CD14-positive monocyte (primary cell): ENCODE data around the gene DCAF17. TPM values are rescaled to one million over a fixed set of nuclear protein-coding genes. Genes with fewer than 3 reads are reported as not detected.
A peak's percentile ranks its signal among the peaks of the same experiment; 100 is the strongest.

Experiments
- DNase-seq, 3 donors: peaks; one replicate each; pipeline ENCODE4 v3.0.0-alpha.2; 2011 to 2022
- H2AFZ ChIP-seq: 2 replicates; pipeline ENCODE4 v1.6.0; 2012; ENCODE audit warnings: mild to moderate bottlenecking, low read depth, low read length, inconsistent platforms; ENCODE audit not compliant: insufficient read depth, poor library complexity, severe bottlenecking
- H3K27ac ChIP-seq, 2 donors: 1 replicate in 1 of 2; 2 replicates in 1 of 2; pipeline ENCODE4 v1.5.1; 2012 to 2013; ENCODE audit warnings: low read length in 2 of 2, control low read depth in 1 of 2, inconsistent platforms in 1 of 2, low read depth in 1 of 2, mild to moderate bottlenecking in 1 of 2
- H3K27me3 ChIP-seq, 2 donors: one replicate each; pipeline versions ENCODE4 v1.6.0 to v1.6.1; 2011 to 2013; ENCODE audit warnings: low read length in 2 of 2; ENCODE audit not compliant: control insufficient read depth in 2 of 2, insufficient read depth in 2 of 2
- H3K36me3 ChIP-seq, 2 donors: replicated peaks in 1 of 2; 1 replicate in 1 of 2; 2 replicates in 1 of 2; pipeline versions ENCODE4 v1.5.1 to v1.6.1; 2012 to 2013; ENCODE audit warnings: low read length in 2 of 2, control low read depth in 1 of 2, inconsistent platforms in 1 of 2, mild to moderate bottlenecking in 1 of 2; ENCODE audit not compliant: insufficient read depth in 2 of 2, control insufficient read depth in 1 of 2
- H3K4me1 ChIP-seq, 2 donors: 1 replicate in 1 of 2; 2 replicates in 1 of 2; pipeline versions ENCODE4 v1.5.1 to v1.6.1; 2012 to 2013; ENCODE audit warnings: low read length in 2 of 2, control low read depth in 1 of 2, inconsistent platforms in 1 of 2, mild to moderate bottlenecking in 1 of 2, moderate library complexity in 1 of 2; ENCODE audit not compliant: insufficient read depth in 2 of 2, control insufficient read depth in 1 of 2
- H3K4me2 ChIP-seq: replicated peaks from 2 replicates; pipeline ENCODE3; 2012; ENCODE audit warnings: low read length, moderate library complexity, mild to moderate bottlenecking; ENCODE audit not compliant: poor library complexity, severe bottlenecking; ENCODE audit errors: extremely low read depth
- H3K4me3 ChIP-seq, 3 experiments: fragments of 200-600 bp in 1 of 3; sonication (generic) in 1 of 3; replicated peaks in 1 of 3; 1 replicate in 2 of 3; 2 replicates in 1 of 3; pipeline ENCODE4 v1.5.1; 2011 to 2013; ENCODE audit warnings: low read length in 3 of 3, mild to moderate bottlenecking in 3 of 3, control low read depth in 2 of 3, low read depth in 2 of 3, inconsistent platforms in 1 of 3, moderate library complexity in 1 of 3
- H3K79me2 ChIP-seq: 2 replicates; pipeline ENCODE4 v1.6.0; 2012; ENCODE audit warnings: mild to moderate bottlenecking, control low read depth, inconsistent platforms, low read length, moderate library complexity; ENCODE audit not compliant: insufficient read depth
- H3K9ac ChIP-seq: 2 replicates; pipeline ENCODE4 v1.6.0; 2017; ENCODE audit warnings: low read length, mild to moderate bottlenecking; ENCODE audit not compliant: insufficient read depth, poor library complexity, severe bottlenecking
- H3K9me3 ChIP-seq, 2 donors: replicated peaks in 1 of 2; 1 replicate in 1 of 2; 2 replicates in 1 of 2; pipeline versions ENCODE4 v1.5.1 to v1.6.1; 2012 to 2013; ENCODE audit warnings: low read length in 2 of 2, control low read depth in 1 of 2; ENCODE audit not compliant: control insufficient read depth in 1 of 2, insufficient read depth in 1 of 2
- H4K20me1 ChIP-seq: 2 replicates; pipeline ENCODE4 v1.6.0; 2012; ENCODE audit warnings: mild to moderate bottlenecking, low read length, control low read depth, moderate library complexity; ENCODE audit not compliant: insufficient read depth
- H3K27ac Mint-ChIP-seq, 7 donors: one replicate each; pipeline ENCODE4 v1.8.0; 2020; ENCODE audit warnings: mild to moderate bottlenecking in 7 of 7, mixed read lengths in 7 of 7, moderate library complexity in 6 of 7, inconsistent platforms in 2 of 7
- H3K27me3 Mint-ChIP-seq, 3 donors: one replicate each; pipeline ENCODE4 v1.8.0; 2021 to 2022; ENCODE audit warnings: low read depth in 3 of 3, mild to moderate bottlenecking in 3 of 3, mixed read lengths in 3 of 3, moderate library complexity in 3 of 3, inconsistent platforms in 1 of 3
- H3K36me3 Mint-ChIP-seq, 2 donors: one replicate each; pipeline ENCODE4 v1.8.0; 2020; ENCODE audit warnings: mixed read lengths in 2 of 2, inconsistent platforms in 1 of 2, mild to moderate bottlenecking in 1 of 2
- H3K4me1 Mint-ChIP-seq: one replicate; pipeline ENCODE4 v1.8.0; 2020; ENCODE audit warnings: mild to moderate bottlenecking, mixed read lengths
- H3K4me3 Mint-ChIP-seq, 2 donors: one replicate each; pipeline ENCODE4 v1.8.0; 2020; ENCODE audit warnings: mild to moderate bottlenecking in 2 of 2, mixed read lengths in 2 of 2, moderate library complexity in 1 of 2
- H3K9me3 Mint-ChIP-seq, 7 donors: one replicate each; pipeline ENCODE4 v1.8.0; 2020 to 2022; ENCODE audit warnings: mixed read lengths in 7 of 7, mild to moderate bottlenecking in 6 of 7, moderate library complexity in 6 of 7, inconsistent platforms in 2 of 7
- CTCF ChIP-seq: fragments of 200-600 bp; IDR thresholded peaks from one replicate; pipeline ENCODE4 v1.8.0; 2022; ENCODE audit warnings: antibody characterized with exemption, mild to moderate bottlenecking
- WGBS: methylation state at CpG from one replicate; pipeline ENCODE4 v1.1.5; 2013; ENCODE audit warnings: missing lambda C conversion rate; ENCODE audit not compliant: insufficient coverage; 5-methylcytosine and 5-hydroxymethylcytosine counted together
- intact Hi-C, 2 donors: fragments of 100-400 bp; cut with micrococcal nuclease; formaldehyde crosslinking; loops; one replicate each; pipeline versions ENCODE4 v1.15.0 to v1.15.1; 2023
- polyA plus RNA-seq, 3 donors: library from polyadenylated mRNA; depleted of rRNA in 1 of 3; unstranded in 2 of 3; stranded (reverse) in 1 of 3; fragments of 300-500 nt in 2 of 3; fragments of >200 nt in 1 of 3; fragmentation: Illumina TruSeq in 2 of 3; gene quantifications; 1 replicate in 2 of 3; 2 replicates in 1 of 3; pipeline ENCODE4 v1.2.3, GENCODE V29; 2012 to 2021

Gene DCAF17
- polyA plus RNA-seq, 3 donors, result 4.1 to 7.2 (median 7.0) TPM

- Histone ChIP-seq H3K79me2 (peaks cover 51% of the 10 kb centered on the region), H3K9me3 (no peaks in the 10 kb centered on the region), H3K4me3 (peak overlapping the region; percentile 55 to 85 (median 72)), H3K4me2 (peak overlapping the region; percentile 99), H3K27me3 (no peaks in the 10 kb centered on the region), H3K36me3 (no peaks in the 10 kb centered on the region), H4K20me1 (peaks cover 11% of the 10 kb centered on the region), H3K27ac (peak overlapping the region; percentile 60 to 83), H3K4me1 (peaks cover 16 to 24% of the 10 kb centered on the region in 2 donors), H2AFZ (peak overlapping the region; percentile 95), H3K9ac (peak overlapping the region; percentile 75)
- Mint-ChIP-seq H3K4me3 (peak overlapping the region; percentile 96 to 97), H3K27me3 (peaks cover 0 to 2% (median 0%) of the 10 kb centered on the region in 3 donors), H3K9me3 (no peaks in the 10 kb centered on the region), H3K27ac (peak overlapping the region; percentile 61 to 89 (median 85)), H3K4me1 (peaks cover 21% of the 10 kb centered on the region), H3K36me3 (peaks cover 4 to 5% of the 10 kb centered on the region in 2 donors)
- intact Hi-C loops, result no loop called here
- under 1% methylated on average over 50 of the region's 62 CpGs for WGBS
- peak; percentile 54 to 61 (median 60) for DNase-seq
- TF ChIP-seq CTCF, result no peak
Measured at GRCh38 chr2:171523088-171524017, 89.3 kb downstream of the DCAF17 start.

- no peaks in the 10 kb centered on the region for H3K9me3 Mint-ChIP-seq
- Histone ChIP-seq H3K9me3 (no peaks in the 10 kb centered on the region), H3K27me3 (no peaks in the 10 kb centered on the region), H3K36me3 (no peaks in the 10 kb centered on the region), H2AFZ (peak overlapping the region; percentile 95), H3K4me1 (peaks cover 16 to 24% of the 10 kb centered on the region in 2 donors), H3K4me2 (peak overlapping the region; percentile 99), H3K79me2 (peaks cover 57% of the 10 kb centered on the region), H3K4me3 (peak overlapping the region; percentile 55 to 85 (median 72)), H4K20me1 (peaks cover 14% of the 10 kb centered on the region), H3K27ac (peak overlapping the region; percentile 60 to 83), H3K9ac (peak overlapping the region; percentile 75)
- H3K27ac Mint-ChIP-seq, result peak overlapping the region in 6 of 7 donors; percentile 61 to 89 (median 84)
- intact Hi-C loops, result no loop called here
- 17% methylated on average over 2 of the region's 6 CpGs for WGBS
- H3K36me3 Mint-ChIP-seq, result peaks cover 8 to 9% of the 10 kb centered on the region in 2 donors
- no peak for TF ChIP-seq CTCF
- peak overlapping the region; percentile 96 to 97 for H3K4me3 Mint-ChIP-seq
- H3K4me1 Mint-ChIP-seq, result peaks cover 21% of the 10 kb centered on the region
- peaks cover 0 to 2% (median 0%) of the 10 kb centered on the region in 3 donors for H3K27me3 Mint-ChIP-seq
- no peak for DNase-seq
Measured at GRCh38 chr2:171524018-171524401, 90.0 kb downstream of the DCAF17 start.
